ENCODE data around the gene CUX1. TPM values are rescaled to one million over a fixed set of nuclear protein-coding genes. Genes with fewer than 3 reads are reported as not detected.

The CUX1 gene
- total and polyA plus RNA-seq, 2 donors (not counting 1 experiment from before 2014, with no cell fraction given), result 10.8 to 86.5 TPM

DNA sequence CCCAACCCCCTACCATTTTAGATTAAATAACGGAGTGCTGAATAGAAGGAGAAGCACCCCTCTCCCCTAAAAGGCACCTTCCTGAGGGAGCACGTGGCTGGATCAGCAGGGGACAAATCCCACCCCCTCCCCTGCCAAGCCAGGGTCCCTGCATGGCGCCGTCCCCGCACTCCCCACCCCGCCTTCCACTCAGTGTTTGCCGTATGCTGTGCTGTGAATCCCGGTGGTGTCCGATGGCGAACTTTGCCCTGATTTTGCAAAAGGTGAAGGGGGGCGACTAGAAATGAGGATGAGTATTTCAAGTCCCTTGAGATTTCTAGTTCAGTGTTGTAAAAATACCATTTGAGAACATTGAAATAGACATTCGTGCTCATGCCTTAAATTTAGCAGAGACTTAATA lies 385.8 kb downstream of the CUX1 start:
- intact Hi-C loops (cut with micrococcal nuclease), result no loop called here
- H3K9me3 Mint-ChIP-seq (ENCODE audit: insufficient read depth), result no peaks in the 10 kb centered on the region
- Histone ChIP-seq H3K9ac (ENCODE audit: low read length) (no peak overlapping the region), H3K4me1 (ENCODE audit: control insufficient read depth in 2 of 2, insufficient read depth in 2 of 2, low read length in 2 of 2) (no peaks in the 10 kb centered on the region), H3K27me3 (replicated peaks in 1 of 4; ENCODE audit: control extremely low read depth in 1 of 4, control insufficient read depth in 3 of 4, insufficient read depth in 4 of 4, low read length in 3 of 4) (no peaks in the 10 kb centered on the region), H3K4me2 (replicated peaks; ENCODE audit: low read depth, low read length, poor library complexity, severe bottlenecking) (no peak overlapping the region), H2AFZ (ENCODE audit: insufficient read depth, low read depth, low read length, poor library complexity, severe bottlenecking) (no peak overlapping the region), H3K27ac (ENCODE audit: low read length in 2 of 2) (no peak overlapping the region), H3K79me2 (ENCODE audit: control insufficient read depth, insufficient read depth, low read length) (no peaks in the 10 kb centered on the region), H3K4me3 (ENCODE audit: control extremely low read depth in 1 of 5, extremely low read depth in 1 of 5, insufficient read depth in 1 of 5, low read depth in 2 of 5, low read length in 4 of 5) (no peak overlapping the region), H4K20me1 (ENCODE audit: control insufficient read depth, insufficient read depth, low read length, poor library complexity, severe bottlenecking) (no peaks in the 10 kb centered on the region), H3K36me3 (replicated peaks in 1 of 2; ENCODE audit: control extremely low read depth in 1 of 2, control insufficient read depth in 1 of 2, extremely low read depth in 1 of 2, insufficient read depth in 2 of 2, low read length in 1 of 2) (peaks cover 0 to 52% of the 10 kb centered on the region in 2 experiments), H3K9me3 (ENCODE audit: control extremely low read depth in 1 of 3, control insufficient read depth in 2 of 3, insufficient read depth in 1 of 3, low read length in 2 of 3) (no peaks in the 10 kb centered on the region)
- no peak for TF ChIP-seq CTCF (IDR thresholded peaks at IDR 0.05)
- no peak for TF ChIP-seq EZH2 (IDR thresholded peaks at IDR 0.05; ENCODE audit: borderline replicate concordance, insufficient read depth, low read depth, low read length, poor library complexity, severe bottlenecking)
- no peaks in the 10 kb centered on the region for H3K27me3 Mint-ChIP-seq
- no peaks in the 10 kb centered on the region for H3K4me1 Mint-ChIP-seq
- CTCF ChIA-PET, result no interaction called here
- POLR2A ChIA-PET, result no interaction called here
- no peak for DNase-seq
- no peak overlapping the region for H3K27ac Mint-ChIP-seq
- no peak overlapping the region for H3K4me3 Mint-ChIP-seq
- WGBS (ENCODE audit: insufficient coverage), result 94% methylated on average over 10 of the region's 12 CpGs
- ATAC-seq (ENCODE audit: low read depth), result no peak

GRCh38 chr7:102204212-102204611 lies 386.8 kb downstream of the CUX1 start:
- no peak for ATAC-seq (ENCODE audit: low read depth)
- H3K4me2 ChIP-seq (replicated peaks; ENCODE audit: low read depth, low read length, poor library complexity, severe bottlenecking), result no peak overlapping the region
- CTCF ChIA-PET, result no interaction called here
- no peak overlapping the region for H3K4me3 ChIP-seq (ENCODE audit: control extremely low read depth in 1 of 5, extremely low read depth in 1 of 5, insufficient read depth in 1 of 5, low read depth in 2 of 5, low read length in 4 of 5)
- Mint-ChIP-seq H3K27ac (no peak overlapping the region), H3K27me3 (no peaks in the 10 kb centered on the region), H3K4me1 (no peaks in the 10 kb centered on the region), H3K4me3 (no peak overlapping the region), H3K9me3 (ENCODE audit: insufficient read depth) (no peaks in the 10 kb centered on the region)
- H3K27ac ChIP-seq (ENCODE audit: low read length in 2 of 2), result no peak overlapping the region
- intact Hi-C loops (cut with micrococcal nuclease), result no loop called here
- no peaks in the 10 kb centered on the region for H3K27me3 ChIP-seq (replicated peaks in 1 of 4; ENCODE audit: control extremely low read depth in 1 of 4, control insufficient read depth in 3 of 4, insufficient read depth in 4 of 4, low read length in 3 of 4)
- TF ChIP-seq CTCF (IDR thresholded peaks at IDR 0.05) (no peak), EZH2 (IDR thresholded peaks at IDR 0.05; ENCODE audit: borderline replicate concordance, insufficient read depth, low read depth, low read length, poor library complexity, severe bottlenecking) (no peak)
- POLR2A ChIA-PET, result no interaction called here
- peaks cover 0 to 51% of the 10 kb centered on the region in 2 experiments for H3K36me3 ChIP-seq (replicated peaks in 1 of 2; ENCODE audit: control extremely low read depth in 1 of 2, control insufficient read depth in 1 of 2, extremely low read depth in 1 of 2, insufficient read depth in 2 of 2, low read length in 1 of 2)
- no peak overlapping the region for H2AFZ ChIP-seq (ENCODE audit: insufficient read depth, low read depth, low read length, poor library complexity, severe bottlenecking)
- H4K20me1 ChIP-seq (ENCODE audit: control insufficient read depth, insufficient read depth, low read length, poor library complexity, severe bottlenecking), result no peaks in the 10 kb centered on the region
- no peak overlapping the region for H3K9ac ChIP-seq (ENCODE audit: low read length)
- 98% methylated on average over 16 of the region's 16 CpGs for WGBS (ENCODE audit: insufficient coverage)
- H3K9me3 ChIP-seq (ENCODE audit: control extremely low read depth in 1 of 3, control insufficient read depth in 2 of 3, insufficient read depth in 1 of 3, low read length in 2 of 3), result no peaks in the 10 kb centered on the region
- no peaks in the 10 kb centered on the region for H3K79me2 ChIP-seq (ENCODE audit: control insufficient read depth, insufficient read depth, low read length)
- no peaks in the 10 kb centered on the region for H3K4me1 ChIP-seq (ENCODE audit: control insufficient read depth in 2 of 2, insufficient read depth in 2 of 2, low read length in 2 of 2)
- no peak for DNase-seq
